Body of pancreas (tissue), 4 donors: ENCODE results near the gene CHMP2B. TPM values are rescaled to one million over a fixed set of nuclear protein-coding genes. Genes with fewer than 3 reads are reported as not detected.
"Not testable (repeated sequence)": the region's sequence is repeated elsewhere in the genome, so short reads cannot be mapped to it uniquely, and the experiment has no call there.

Source experiments
- ATAC-seq: fragments of 150-250 bp; one replicate; pipeline ENCODE4 v1.9.1; 2016
- DNase-seq, 4 donors: peaks; one replicate each; pipeline ENCODE4 v3.0.0-alpha.2; 2019
- H3K27ac ChIP-seq, 4 donors: fragments of 200-600 bp; sonication (generic); 1 replicate in 3 of 4; 2 replicates in 1 of 4; pipeline versions ENCODE4 v1.5.1 to v1.6.1; 2016 to 2019; ENCODE audit warnings: mild to moderate bottlenecking in 1 of 4, mixed read lengths in 1 of 4, moderate library complexity in 1 of 4
- H3K27me3 ChIP-seq, 2 donors: fragments of 200-600 bp; sonication (generic); one replicate each; pipeline ENCODE4 v1.6.0; 2016; ENCODE audit warnings: mild to moderate bottlenecking in 1 of 2
- H3K36me3 ChIP-seq, 2 donors: fragments of 200-600 bp; sonication (generic); replicated peaks in 1 of 2; 2 replicates each; pipeline ENCODE4 v1.5.1; 2016; ENCODE audit warnings: low read depth in 2 of 2; ENCODE audit not compliant: insufficient read depth in 1 of 2
- H3K4me1 ChIP-seq: fragments of 200-600 bp; sonication (generic); one replicate; pipeline ENCODE4 v1.6.0; 2016
- H3K4me3 ChIP-seq, 2 donors: fragments of 200-600 bp; sonication (generic); 1 replicate in 1 of 2; 2 replicates in 1 of 2; pipeline ENCODE4 v1.5.1; 2016 to 2019
- H3K9me3 ChIP-seq, 3 donors: fragments of 200-600 bp; sonication (generic); 1 replicate in 2 of 3; 2 replicates in 1 of 3; pipeline ENCODE4 v1.5.1; 2016
- POLR2A ChIP-seq, 3 donors: fragments of 450-650 bp; IDR thresholded peaks; one replicate each; pipeline ENCODE4 v1.6.1; 2016; ENCODE audit warnings: antibody characterized with exemption in 3 of 3, mild to moderate bottlenecking in 2 of 3
- WGBS, 2 donors: methylation state at CpG; one replicate each; pipeline ENCODE4 v1.1.5; 2017; 5-methylcytosine and 5-hydroxymethylcytosine counted together
- intact Hi-C: fragments of 100-400 bp; cut with DNase I; formaldehyde crosslinking; loops from one replicate; pipeline ENCODE4 v1.15.1; 2023
- total RNA-seq, 2 donors: library from RNA; depleted of rRNA; stranded (reverse); fragments of >200 nt; gene quantifications; one replicate each; pipeline ENCODE4 v1.1.0, GENCODE V29; 2016
- TF ChIP-seq, protein P1 (sequence below), 7 experiments: fragments of 450-650 bp in 4 of 7; fragments of 200-600 bp in 3 of 7; sonication (generic) in 3 of 7; IDR thresholded peaks; one replicate each; pipeline ENCODE4 v1.5.1; 2016 to 2019; ENCODE audit warnings: antibody characterized with exemption in 7 of 7

CHMP2B gene
- total RNA-seq, 2 donors from 2014 or later = 22.1 to 33.3 TPM

GRCh38 chr3:87229113-87229512, 2.0 kb downstream of the CHMP2B start:
- DNase-seq (no peak), ATAC-seq (no peak)
- intact Hi-C loops = no loop called here
- 8 to 22% methylated on average over 1 of the region's 1 CpG for WGBS, 2 donors
- Histone ChIP-seq H3K27me3 (no peaks in the 10 kb centered on the region), H3K9me3 (no peaks in the 10 kb centered on the region), H3K4me1 (peaks cover 67% of the 10 kb centered on the region), H3K27ac (no peak overlapping the region), H3K36me3 (no peaks in the 10 kb centered on the region), H3K4me3 (no peak overlapping the region)
- TF ChIP-seq POLR2A (IDR thresholded peaks at IDR 0.05) = no peak
- TF ChIP-seq, protein P1, sequence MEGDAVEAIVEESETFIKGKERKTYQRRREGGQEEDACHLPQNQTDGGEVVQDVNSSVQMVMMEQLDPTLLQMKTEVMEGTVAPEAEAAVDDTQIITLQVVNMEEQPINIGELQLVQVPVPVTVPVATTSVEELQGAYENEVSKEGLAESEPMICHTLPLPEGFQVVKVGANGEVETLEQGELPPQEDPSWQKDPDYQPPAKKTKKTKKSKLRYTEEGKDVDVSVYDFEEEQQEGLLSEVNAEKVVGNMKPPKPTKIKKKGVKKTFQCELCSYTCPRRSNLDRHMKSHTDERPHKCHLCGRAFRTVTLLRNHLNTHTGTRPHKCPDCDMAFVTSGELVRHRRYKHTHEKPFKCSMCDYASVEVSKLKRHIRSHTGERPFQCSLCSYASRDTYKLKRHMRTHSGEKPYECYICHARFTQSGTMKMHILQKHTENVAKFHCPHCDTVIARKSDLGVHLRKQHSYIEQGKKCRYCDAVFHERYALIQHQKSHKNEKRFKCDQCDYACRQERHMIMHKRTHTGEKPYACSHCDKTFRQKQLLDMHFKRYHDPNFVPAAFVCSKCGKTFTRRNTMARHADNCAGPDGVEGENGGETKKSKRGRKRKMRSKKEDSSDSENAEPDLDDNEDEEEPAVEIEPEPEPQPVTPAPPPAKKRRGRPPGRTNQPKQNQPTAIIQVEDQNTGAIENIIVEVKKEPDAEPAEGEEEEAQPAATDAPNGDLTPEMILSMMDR (IDR thresholded peaks at IDR 0.05) = no peak

DNA sequence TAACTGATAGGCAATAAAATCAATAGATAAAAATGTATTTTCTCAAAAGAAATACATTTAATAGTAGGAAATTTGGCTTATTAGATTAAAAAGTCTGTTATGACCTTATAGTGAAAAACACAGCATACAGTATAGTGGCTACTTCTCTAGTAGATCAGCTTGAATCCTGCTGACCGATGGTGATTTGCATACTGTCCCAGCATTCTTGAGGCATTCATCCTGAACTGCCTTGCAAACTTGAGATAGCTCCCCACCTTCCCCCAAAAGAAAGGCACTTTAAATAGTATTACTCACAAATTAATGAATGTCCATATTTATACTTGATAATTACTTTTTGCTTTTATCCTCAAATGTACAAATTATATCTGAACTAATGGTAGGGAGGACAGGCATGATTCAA, 6.7 kb downstream of the CHMP2B start:
- H3K36me3 ChIP-seq = no peaks in the 10 kb centered on the region
- no peaks in the 10 kb centered on the region for H3K27me3 ChIP-seq
- intact Hi-C loops = no loop called here
- TF ChIP-seq, protein P1 (IDR thresholded peaks at IDR 0.05) = no peak
- TF ChIP-seq POLR2A (IDR thresholded peaks at IDR 0.05) = no peak
- H3K4me3 ChIP-seq = no peak overlapping the region
- ATAC-seq (no peak), DNase-seq (no peak)
- H3K4me1 ChIP-seq = peaks cover 47% of the 10 kb centered on the region
- no peak overlapping the region for H3K27ac ChIP-seq
- no peaks in the 10 kb centered on the region for H3K9me3 ChIP-seq
- 82 to 85% methylated on average over 1 of the region's 1 CpG for WGBS, 2 donors

DNA sequence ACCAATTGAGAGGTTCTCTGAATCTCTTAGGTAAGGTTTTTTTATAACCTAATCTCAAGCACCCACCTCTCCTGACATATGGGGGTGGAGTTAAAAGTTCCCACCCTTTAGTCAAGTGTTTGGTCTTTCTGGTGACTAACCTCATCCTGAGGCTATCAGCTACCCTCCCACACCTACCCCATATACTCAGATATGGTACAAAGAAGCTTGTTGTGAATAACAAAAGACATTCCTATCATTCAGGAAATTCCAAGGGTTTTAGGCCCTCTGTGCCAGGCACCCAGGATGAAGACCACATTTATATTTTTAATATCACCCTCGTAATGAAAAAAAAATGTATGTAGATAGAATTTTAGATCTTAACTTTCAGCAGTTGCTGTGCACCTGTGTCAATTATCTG, 9.0 kb downstream of the CHMP2B start:
- Histone ChIP-seq H3K4me3 (no peak overlapping the region), H3K4me1 (peaks cover 26% of the 10 kb centered on the region), H3K9me3 (no peaks in the 10 kb centered on the region), H3K27ac (no peak overlapping the region), H3K36me3 (no peaks in the 10 kb centered on the region), H3K27me3 (no peaks in the 10 kb centered on the region)
- TF ChIP-seq, protein P1 (IDR thresholded peaks at IDR 0.05) = no peak
- TF ChIP-seq POLR2A (IDR thresholded peaks at IDR 0.05) = no peak
- ATAC-seq (no peak), DNase-seq (no peak)
- intact Hi-C loops = no loop called here
- 91 to 93% methylated on average over 1 of the region's 1 CpG for WGBS, 2 donors

DNA sequence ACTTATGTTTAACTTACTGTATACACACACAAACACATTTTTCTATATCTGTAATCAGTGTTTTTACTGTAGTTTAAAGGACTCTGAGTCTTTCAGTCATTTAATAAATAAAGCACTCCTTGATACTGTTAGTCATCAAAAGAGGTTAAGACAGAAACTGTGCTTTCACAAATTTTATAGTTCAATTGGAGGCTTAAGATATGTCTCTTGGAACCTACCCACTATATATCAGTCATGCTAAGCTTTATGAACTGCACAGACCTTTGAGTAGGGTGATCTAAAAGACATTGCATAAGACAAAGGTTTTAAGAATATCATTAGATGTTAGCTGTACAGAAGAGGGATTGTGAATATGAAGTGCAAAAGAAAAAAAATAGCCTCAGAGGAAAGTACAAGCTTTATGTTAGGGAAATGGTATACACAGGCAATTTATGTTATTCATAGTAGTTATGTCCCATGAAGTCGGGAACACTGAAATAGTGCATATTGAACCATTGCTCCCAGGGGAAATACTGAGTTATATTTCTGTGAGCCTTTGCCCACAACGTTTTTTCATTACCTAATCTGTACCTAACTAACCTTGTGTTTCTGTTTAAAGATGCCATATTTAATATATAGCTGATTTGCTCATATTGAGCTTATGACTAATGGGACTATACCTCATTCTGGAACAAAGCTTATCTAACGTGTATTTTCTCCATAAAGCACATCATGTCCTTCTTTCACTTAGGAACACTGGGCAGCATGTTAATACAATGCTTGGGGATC, 19.7 kb downstream of the CHMP2B start:
- H3K9me3 ChIP-seq = no peaks in the 10 kb centered on the region
- peaks cover 7% of the 10 kb centered on the region for H3K4me1 ChIP-seq
- intact Hi-C loops = no loop called here
- no peaks in the 10 kb centered on the region for H3K27me3 ChIP-seq
- no peak for ATAC-seq
- no peak overlapping the region for H3K4me3 ChIP-seq
- 58 to 68% methylated on average over 3 of the region's 3 CpGs for WGBS, 2 donors
- H3K27ac ChIP-seq = no peak overlapping the region
- no peak for DNase-seq
- TF ChIP-seq, protein P1 (IDR thresholded peaks at IDR 0.05) = no peak
- no peak for TF ChIP-seq POLR2A (IDR thresholded peaks at IDR 0.05)
- peaks cover 0 to 12% of the 10 kb centered on the region in 2 donors for H3K36me3 ChIP-seq

DNA sequence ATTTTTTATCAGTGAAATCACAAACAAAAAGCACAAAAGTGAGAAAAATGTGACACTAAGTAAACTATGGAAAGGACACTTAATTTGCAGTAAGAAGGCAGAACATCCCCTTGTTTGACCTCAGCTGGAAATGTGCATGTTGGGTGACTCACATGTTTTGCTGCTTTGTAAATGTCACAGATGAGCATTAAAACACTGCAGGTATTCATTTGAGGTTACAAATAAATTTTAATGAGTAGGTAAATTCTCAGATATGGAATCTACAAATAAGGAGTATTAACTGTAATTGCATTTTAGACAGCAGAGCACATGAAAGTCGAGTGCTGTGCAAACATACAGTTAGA, 20.3 kb downstream of the CHMP2B start:
- DNase-seq (no peak), ATAC-seq (no peak)
- peaks cover 4% of the 10 kb centered on the region for H3K4me1 ChIP-seq
- WGBS, 2 donors = 68 to 81% methylated on average over 1 of the region's 1 CpG
- H3K4me3 ChIP-seq = no peak overlapping the region
- no peak for TF ChIP-seq POLR2A (IDR thresholded peaks at IDR 0.05)
- TF ChIP-seq, protein P1 (IDR thresholded peaks at IDR 0.05) = no peak
- no peaks in the 10 kb centered on the region for H3K9me3 ChIP-seq
- no peaks in the 10 kb centered on the region for H3K27me3 ChIP-seq
- peaks cover 0 to 12% of the 10 kb centered on the region in 2 donors for H3K36me3 ChIP-seq
- H3K27ac ChIP-seq = no peak overlapping the region
- intact Hi-C loops = no loop called here

DNA sequence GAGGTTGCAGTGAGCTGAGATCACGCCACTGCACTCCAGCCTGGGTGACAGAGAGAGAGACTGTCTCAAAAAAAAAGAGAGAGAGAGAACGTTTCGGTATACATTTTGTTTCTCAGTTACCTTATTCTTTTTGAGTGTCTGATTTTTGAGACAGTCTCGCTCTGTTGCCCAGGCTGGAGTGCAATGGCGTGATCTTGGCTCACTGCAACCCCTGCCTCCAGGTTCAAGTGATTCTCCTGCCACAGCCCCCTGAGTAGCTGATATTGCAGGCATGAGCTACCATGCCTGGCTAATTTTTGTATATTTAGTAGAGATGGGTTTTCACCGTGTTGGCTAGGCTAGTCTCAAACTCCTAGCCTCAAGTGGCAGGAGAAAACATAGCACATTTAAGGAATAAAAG, 21.1 kb downstream of the CHMP2B start:
- ATAC-seq, H3K27ac ChIP-seq, H3K27me3 ChIP-seq, H3K4me3 ChIP-seq, H3K4me1 ChIP-seq, intact Hi-C loops, DNase-seq, H3K9me3 ChIP-seq: not testable (repeated sequence)
- peaks cover 0 to 12% of the 10 kb centered on the region in 2 donors for H3K36me3 ChIP-seq
- WGBS, 2 donors = 93 to 95% methylated on average over 6 of the region's 6 CpGs
